HG02970 (cell line): ENCODE data around the gene TNFSF9.
"Not testable (repeated sequence)": the region's sequence is repeated elsewhere in the genome, so short reads cannot be mapped to it uniquely, and the experiment has no call there.

Experiments used
- ATAC-seq: cut with Tn5 transposase; IDR thresholded peaks from one replicate; pipeline ENCODE4 v1.9.1; 2021; ENCODE audit warnings: mild to moderate bottlenecking, moderate library complexity, moderate number of reproducible peaks; ENCODE audit not compliant: unreplicated experiment, low FRiP score

Gene TNFSF9

DNA sequence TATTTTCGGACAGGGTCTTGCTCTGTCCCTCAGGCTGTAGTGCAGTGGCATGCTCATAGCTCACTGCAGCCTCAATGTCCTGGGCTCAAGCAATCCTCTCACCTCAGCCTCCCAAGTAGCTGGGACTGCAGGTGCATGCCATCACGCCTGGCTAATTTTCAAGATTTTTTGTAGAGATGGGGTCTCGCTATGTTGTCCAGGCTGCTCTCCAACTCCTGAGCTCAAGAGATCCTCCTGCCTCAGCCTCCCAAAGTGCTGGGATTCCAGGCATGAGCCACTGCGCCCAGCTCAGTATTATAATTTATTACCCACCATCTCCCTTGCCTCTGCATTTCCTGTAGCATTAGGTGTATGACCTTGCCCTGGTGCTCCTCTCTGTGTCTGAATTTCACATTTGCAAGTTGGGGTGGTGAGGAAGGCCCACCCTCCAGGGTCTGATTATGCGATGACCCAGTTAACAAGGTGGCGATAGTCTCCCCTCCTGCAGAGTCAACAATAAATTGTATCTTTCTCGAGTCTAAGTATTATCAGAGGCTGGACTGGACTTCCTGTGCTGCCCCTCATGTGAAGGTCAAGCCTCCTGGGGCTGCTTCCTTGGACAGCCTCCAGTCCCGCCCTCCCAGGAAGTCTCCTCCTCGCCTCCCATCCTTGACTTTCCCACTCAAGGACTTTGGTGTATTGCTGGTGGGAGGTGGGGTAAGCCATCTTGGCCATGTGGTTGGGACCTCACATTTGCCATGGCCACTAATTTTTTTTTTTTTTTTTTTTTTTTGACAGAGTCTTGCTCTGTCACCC lies 27.2 kb upstream of the TNFSF9 start:
- no peak for ATAC-seq

- ATAC-seq = not testable (repeated sequence)
Measured at GRCh38 chr19:6508028-6508771, 22.6 kb upstream of the TNFSF9 start.

DNA sequence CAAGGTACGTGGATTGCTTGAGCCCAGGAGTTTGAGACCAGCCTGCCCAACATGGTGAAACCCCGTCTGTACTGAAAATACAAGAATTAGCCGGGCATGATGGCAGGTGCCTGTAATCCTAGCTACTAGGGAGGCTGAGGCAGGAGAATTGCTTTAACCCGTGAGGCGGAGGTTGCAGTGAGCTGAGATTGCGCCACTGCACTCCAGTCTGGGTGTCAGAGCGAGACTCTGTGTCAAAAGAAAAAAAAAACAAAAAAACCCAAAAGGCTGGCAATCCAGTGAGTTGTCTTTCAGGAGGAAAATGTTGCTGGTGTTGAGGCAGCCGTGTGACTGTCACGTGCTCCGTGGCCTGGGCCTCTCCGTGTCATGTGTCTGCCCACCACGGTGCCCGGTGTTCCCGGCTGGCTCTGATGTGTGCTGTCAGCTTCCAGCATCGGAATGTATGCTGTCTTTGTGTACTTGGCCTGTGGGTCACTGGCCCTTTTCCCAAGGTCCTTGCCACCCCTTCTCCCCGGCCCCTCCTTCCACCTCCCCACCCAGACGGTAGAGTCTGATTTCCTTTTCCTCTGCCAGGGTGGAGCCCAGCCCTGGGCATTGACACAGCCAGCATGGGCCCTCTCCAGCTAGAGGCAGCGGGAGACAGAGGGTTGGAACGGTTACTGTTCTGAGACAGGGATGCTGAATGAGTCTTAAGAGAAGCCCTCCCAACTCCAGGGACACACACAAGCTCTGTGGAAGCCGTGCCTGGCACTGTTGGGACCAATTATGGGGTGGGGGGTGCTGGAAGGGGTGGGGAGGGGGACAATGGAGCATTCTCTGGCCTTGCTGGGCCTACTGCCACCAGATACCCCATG lies 21.5 kb upstream of the TNFSF9 start:
- no peak for ATAC-seq

- no peak for ATAC-seq
Measured at GRCh38 chr19:6510618-6511017, 20.2 kb upstream of the TNFSF9 start.

DNA sequence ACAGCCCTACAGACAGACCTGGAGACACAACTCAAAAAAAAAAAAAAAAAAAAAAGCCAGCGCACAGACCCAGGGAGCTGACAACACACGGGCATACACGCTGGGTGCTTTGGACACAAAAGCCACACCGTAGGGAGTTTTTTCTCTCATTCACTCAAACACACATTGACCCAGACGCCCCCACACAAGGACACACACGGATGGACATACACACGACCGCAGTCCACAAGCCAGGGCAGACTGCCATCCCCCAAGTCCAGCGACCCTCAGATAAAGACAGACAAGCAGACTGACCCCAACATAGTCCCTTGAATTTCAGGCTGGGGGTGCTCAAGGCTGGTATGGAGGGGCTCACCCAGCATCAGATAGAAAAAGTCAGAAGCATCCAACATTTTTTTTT lies 16.7 kb upstream of the TNFSF9 start:
- no peak for ATAC-seq

DNA sequence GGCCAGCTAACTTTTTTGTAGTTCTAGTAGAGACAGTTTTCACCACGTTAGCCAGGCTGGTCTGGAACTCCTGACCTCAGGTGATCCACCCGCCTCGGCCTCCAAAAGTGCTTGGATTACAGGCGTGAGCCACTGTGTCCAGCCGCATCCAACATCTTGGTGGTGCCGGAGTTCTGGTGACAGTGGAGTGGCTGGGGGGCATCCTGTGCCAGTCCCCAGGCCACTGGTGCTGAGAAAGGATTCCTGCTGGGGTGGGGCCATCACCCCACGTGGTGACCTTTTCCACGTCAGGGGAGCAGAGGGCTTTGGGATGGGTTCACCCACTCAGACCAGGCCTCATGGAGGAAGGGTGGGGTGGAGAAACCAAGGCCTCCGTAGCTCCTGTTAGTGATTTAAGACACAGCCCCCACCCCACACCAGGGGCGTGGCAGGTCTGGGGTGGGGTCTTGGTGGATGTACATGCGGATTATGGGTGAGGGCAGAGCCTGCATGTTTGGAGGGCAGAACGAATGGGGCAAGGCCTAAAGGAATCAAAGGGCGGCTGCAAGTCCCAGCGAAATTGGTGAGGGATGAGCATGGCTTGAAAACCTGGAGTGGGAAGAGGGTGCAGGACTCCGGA lies 15.8 kb upstream of the TNFSF9 start:
- ATAC-seq = no peak

DNA sequence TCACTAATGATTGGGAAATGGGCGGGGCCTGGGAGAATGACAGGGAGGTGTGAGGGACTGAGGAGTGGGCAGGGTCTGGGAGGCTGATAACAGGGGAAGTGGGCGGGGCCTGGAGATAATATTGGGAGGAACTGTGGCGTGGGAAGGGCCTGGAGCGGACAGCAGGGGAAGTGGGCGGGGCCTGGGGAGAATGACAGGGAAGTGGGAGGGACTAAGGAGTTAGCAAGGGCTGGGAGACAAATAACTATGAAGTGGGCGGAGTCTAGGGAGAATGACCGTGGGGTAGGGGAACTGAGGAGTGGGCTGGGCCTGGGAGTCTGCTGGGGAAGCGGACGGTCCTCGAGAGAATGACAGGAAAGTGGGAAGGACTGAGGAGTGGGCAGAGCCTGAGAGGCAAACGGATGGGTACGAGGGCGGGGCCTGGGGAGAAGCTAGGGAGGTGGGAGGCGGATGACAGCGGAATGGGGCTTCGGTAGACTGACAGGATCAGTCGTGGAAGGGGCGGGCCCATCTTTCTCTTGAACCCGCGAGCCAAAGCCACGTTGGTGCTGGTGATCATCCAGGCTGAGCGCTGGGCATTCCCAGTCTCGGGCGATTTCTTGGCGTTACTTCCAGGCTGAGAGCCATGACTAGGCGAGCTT lies 14.7 kb upstream of the TNFSF9 start:
- ATAC-seq = no peak

DNA sequence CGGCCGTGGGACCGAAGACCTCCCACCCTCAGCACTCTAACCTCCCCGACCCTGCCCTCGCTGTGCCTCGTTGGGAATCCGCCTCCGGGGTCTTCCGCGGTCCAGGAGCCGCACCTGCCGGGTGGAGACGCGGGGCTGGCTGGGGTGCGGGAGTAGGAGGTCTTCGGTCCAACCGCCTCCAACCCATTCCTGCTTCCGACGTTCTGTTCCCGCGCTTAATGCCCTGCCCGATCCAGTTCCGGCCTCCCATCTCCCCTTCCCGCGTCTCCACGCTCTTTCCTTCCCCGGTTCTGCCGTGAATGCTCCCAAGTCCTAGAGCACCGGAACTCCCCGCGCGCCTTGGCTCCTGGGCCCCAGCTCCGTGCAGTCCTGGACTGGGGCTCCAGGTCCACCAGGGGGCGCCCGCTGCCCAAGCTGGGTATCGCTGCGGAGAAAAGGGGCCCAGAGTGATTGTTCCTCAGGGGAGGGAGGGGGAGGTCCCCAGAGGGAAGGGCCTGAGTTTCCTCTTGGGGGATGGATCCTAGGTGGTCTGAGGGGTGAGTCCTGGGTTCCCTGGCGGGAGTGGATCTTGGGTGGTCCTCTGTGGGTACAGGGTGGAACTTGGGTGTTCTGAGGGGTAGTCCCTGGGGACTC lies 14.1 kb upstream of the TNFSF9 start:
- peak; percentile 41 for ATAC-seq

DNA sequence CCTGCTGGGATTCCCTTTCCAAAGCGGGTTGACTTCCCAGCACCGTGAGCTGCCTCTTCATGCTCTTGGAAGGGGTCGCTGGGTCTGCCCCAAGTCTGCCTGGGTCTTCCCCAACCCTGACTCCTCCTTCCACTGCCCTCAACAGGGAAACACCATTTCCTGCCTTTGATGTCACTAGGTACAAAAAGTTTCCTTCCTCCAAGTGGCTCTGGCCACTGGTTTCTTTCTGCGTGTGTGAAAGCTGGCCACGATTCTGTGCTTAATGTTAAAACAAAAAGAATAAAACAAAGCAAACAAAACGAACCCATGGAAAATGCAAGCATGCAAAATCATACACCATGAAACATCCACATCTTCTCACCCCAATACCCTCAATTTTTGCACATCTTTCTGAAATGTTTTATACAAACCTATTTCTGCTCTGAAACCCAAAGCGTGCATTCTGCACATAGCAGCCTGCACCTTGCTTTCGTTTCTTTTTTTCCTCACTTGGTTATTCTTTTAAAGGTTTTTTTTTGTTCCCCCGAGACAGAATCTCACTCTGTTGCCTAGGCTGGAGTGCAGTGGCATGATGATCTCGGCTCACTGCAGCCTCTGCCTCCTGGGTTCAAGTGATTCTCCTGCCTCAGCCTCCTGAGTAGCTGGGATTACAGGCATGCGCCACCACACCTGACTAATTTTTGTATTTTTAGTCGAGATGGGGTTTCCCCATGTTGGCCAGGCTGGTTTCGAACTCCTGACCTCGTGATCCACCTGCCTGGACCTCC lies 12.5 kb upstream of the TNFSF9 start:
- ATAC-seq = no peak

GRCh38 chr19:6519289-6519688 lies 11.5 kb upstream of the TNFSF9 start:
- no peak for ATAC-seq

DNA sequence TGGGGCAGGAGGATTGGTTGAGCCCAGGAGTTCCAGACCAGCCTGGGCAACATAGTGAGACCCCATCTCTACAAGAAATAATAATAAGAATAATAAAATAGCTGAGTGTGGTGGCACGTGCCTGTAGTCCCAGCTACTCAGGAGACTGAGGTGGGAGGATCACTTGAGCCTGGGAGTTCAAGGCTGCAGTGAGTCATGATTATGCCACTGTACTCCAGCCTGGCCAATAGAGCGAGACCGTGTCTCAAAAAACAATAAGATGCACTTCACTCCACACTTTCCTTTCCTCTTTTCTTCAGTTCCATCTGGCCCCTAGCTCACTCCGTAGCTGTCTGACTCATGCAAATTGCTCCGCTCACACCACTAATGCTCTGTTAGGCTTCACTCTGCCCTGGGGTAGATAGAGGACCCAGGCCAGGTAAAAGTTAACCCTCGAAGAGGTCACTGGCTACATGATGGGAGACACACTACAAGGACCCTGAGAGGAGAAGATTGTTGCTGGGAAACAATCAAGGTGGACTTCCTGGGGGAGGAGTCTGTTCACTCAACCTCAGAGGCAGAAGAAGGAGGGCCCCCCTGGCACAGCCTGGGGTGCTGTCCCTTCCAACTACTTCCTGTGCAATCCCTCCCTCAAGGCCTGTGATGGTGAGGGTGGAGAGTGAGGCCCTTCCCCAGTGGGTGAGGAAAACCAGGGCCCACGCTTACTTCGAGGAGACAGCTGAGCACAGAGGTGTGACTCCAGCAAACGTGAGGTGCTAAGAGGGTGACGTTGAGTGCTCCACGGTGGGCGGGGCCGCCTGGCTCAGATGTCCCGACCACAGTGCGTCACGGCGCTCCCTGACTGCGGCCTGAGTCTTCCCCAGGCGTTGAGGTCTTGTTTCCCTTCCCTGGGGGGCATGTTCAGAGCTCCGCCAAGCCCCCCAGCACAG lies 8.8 kb upstream of the TNFSF9 start:
- ATAC-seq = peak; percentile 31

GRCh38 chr19:6522712-6523111 lies 8.1 kb upstream of the TNFSF9 start:
- no peak for ATAC-seq

GRCh38 chr19:6524311-6524710 lies 6.5 kb upstream of the TNFSF9 start:
- ATAC-seq = no peak

DNA sequence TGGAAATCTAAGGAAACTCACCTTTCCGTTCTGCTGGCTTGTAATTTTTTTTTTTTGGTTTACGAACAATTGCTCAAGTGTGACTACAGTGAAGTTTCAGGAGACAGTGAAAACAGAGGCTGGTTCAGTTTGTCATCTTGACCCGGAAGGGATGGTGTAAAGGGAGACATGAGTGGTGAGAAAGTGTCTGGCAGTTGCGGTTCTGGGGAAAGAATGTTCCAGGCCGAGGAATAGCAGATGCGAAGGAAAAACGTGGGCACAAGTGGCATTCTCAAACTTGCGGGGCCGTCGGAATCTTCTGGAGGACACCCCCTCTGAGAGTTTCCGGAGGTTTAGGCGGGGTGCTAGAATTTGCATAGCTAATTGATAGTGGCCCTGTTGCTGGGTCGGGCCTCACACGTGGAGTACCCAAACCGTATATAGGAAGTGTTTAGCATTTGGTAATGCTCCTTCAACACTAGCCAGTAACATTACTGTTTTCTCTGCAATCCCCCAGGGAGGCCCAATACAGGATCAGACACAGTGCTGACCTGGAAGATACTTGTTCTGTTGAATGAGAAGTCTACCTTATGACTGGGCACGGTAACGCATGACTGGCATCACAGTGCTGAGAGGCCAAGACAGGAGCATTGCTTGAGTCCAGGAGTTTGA lies 2.8 kb upstream of the TNFSF9 start:
- peak; percentile 47 for ATAC-seq

DNA sequence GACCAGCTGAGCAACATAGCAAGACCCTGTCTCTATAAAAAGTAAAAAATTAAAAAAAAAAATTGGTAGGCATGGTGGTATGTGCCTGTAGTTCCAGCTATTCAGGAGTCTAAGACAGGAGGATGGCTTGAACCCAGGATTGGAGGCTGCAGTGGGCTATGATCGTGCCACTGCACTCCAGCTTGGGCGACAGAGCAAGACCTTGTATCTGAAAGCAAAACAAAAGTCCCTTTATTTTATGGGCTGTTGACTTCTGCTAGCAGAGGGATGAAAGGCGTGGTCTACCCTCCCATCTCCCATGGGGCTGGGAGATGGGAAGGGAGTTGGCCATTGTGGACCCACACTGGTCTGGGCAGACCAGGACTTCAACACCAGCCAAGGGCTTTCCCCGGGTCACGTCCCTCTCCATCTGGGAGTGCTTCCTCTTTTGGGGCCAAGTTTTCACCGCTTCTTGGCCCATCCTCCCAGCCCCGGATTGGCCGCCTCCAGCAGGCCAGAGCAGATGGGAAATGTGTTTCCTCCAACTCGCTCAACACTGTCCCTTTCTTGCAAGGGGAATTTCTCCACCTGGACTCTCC lies 2.2 kb upstream of the TNFSF9 start:
- ATAC-seq = no peak

DNA sequence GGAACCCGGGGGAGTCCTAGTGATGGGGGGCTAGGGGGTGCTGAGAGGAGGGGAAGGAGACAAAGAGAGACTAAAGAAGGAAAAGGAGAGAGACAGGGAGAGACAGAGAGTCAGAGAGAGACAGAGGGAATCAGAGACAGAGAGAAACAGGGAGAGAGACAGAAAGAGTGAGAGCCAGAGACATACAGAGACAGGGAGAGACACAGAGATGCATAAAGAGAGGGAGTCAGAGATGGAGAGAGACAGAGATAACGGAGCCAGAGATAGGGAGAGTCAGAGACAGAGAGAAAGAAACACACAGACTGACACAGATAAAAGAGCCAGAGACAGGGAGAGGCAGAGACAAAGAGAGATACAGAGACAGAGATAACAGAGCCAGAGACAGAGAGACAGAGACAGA lies 1.5 kb upstream of the TNFSF9 start:
- no peak for ATAC-seq

DNA sequence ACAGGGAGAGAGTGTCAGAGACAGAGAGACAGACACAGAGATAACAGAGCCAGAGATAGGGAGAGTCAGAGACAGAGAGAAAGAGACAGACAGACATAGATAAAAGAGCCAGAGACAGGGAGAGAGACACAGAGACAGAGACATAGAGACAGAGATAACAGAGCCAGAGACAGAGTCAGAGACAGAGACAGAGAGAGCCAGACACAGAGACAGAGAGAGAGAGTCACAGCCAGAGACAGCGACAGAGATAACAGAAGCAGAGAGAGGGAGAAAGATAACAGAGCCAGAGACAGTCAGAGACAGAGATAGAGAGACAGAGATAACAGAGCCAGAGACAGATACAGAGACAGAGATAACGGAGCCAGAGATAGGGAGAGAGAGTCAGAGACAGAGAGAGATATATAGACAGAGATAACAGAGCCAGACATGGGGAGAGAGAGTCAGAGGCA lies 865 bp upstream of the TNFSF9 start:
- no peak for ATAC-seq
